SK-N-MC (cell line): ENCODE data around the gene GJC1.

ENCODE experiments used
- DNase-seq: peaks from one replicate; pipeline ENCODE4 v3.0.0-alpha.2; 2011; ENCODE audit warnings: low read depth, low spot score
- H3K27ac ChIP-seq: fragments of 200-600 bp; sonication (generic); 2 replicates; pipeline ENCODE4 v1.5.1; 2016; ENCODE audit warnings: mixed run types
- H3K36me3 ChIP-seq: fragments of 200-600 bp; sonication (generic); 2 replicates; pipeline ENCODE4 v1.6.1; 2017; ENCODE audit warnings: antibody characterized with exemption, low read length, mixed read lengths; ENCODE audit not compliant: insufficient read depth
- H3K4me3 ChIP-seq: fragments of 200-600 bp; sonication (generic); 2 replicates; pipeline ENCODE4 v1.5.1; 2016
- H3K9ac ChIP-seq: fragments of 200-600 bp; sonication (generic); 2 replicates; pipeline ENCODE4 v1.8.0; 2017; ENCODE audit warnings: mixed run types, mixed read lengths; ENCODE audit not compliant: insufficient read length
- H3K9me3 ChIP-seq: fragments of 200-600 bp; sonication (generic); 2 replicates; pipeline ENCODE4 v1.6.1; 2017; ENCODE audit warnings: low read depth, mild to moderate bottlenecking, antibody characterized with exemption, low read length, moderate library complexity, mixed read lengths
- EZH2 ChIP-seq: fragments of 200-600 bp; sonication (generic); IDR thresholded peaks from one replicate; pipeline ENCODE4 v1.6.1; 2017; ENCODE audit warnings: antibody characterized with exemption
- FOXP2 ChIP-seq: optimal IDR thresholded peaks from 2 replicates; pipeline ENCODE3; 2011; ENCODE audit warnings: mild to moderate bottlenecking, moderate library complexity; ENCODE audit not compliant: insufficient read depth; ENCODE audit errors: extremely low read length, control extremely low read depth
- POLR2AphosphoS5 ChIP-seq: IDR thresholded peaks from 2 replicates; pipeline ENCODE4 v1.6.1; 2012; ENCODE audit warnings: mild to moderate bottlenecking, low read depth, low read length, borderline replicate concordance

Gene GJC1

DNA sequence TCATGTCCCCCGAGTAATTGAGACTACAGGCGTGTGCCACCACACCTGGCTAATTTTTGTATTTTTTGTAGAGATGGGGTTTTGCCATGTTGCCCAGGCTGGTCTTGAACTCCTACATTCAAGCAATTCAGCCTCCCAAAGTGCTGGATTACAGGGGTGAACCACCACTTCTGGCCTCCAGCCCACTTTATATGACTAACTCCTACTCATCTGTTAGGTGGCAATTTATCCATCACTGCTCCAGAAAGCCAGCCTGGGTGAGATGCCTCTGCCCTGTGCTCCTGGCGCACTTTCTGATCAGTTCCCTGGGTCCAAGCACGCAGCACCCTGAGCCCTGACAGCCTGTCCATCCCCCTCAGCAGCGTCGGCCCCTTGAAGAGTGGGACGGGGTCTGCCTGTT is 41.9 kb downstream of the GJC1 start:
- H3K9ac ChIP-seq = no peak overlapping the region
- H3K36me3 ChIP-seq = no peaks in the 10 kb centered on the region
- no peaks in the 10 kb centered on the region for H3K9me3 ChIP-seq
- DNase-seq = no peak
- no peak overlapping the region for H3K27ac ChIP-seq
- no peak for TF ChIP-seq EZH2
- no peak for TF ChIP-seq FOXP2
- TF ChIP-seq POLR2AphosphoS5 = no peak
- H3K4me3 ChIP-seq = no peak overlapping the region

DNA sequence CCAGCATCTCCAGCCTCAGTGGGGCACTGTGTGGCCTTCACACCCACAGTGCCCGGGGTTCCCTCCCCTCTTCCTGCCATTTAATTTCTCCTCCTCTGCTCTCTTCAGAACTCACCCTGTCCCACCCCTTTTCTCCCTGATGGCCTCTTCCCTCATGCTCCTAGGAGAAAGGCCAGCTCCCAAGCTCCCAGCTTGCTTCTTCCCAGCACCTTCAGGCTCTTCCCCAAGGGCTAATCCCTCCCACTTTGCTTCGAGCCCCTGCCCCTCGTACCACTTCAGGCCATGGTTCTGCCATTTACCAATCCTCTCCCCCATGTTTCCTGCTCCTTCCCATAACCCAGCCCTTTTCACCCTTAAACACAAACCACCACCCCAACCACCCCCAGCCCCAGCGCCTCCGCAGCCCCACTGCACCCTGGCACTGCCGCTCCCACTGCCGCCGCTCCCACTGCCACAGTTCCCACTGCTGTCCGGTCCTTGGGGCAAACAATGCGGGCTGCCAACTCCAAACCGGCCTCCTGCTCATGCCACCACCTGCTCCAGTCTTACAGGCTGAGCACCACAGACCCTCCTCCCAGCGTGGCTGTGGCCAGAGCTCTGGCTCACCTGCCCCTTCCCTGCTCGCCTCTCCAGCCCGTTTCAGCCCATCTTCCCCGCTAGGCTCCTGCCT is 42.7 kb downstream of the GJC1 start:
- Histone ChIP-seq H3K9me3 (no peaks in the 10 kb centered on the region), H3K36me3 (no peaks in the 10 kb centered on the region), H3K27ac (no peak overlapping the region), H3K4me3 (no peak overlapping the region), H3K9ac (no peak overlapping the region)
- no peak for DNase-seq
- TF ChIP-seq FOXP2 = no peak
- TF ChIP-seq POLR2AphosphoS5 = no peak
- TF ChIP-seq EZH2 = no peak

DNA sequence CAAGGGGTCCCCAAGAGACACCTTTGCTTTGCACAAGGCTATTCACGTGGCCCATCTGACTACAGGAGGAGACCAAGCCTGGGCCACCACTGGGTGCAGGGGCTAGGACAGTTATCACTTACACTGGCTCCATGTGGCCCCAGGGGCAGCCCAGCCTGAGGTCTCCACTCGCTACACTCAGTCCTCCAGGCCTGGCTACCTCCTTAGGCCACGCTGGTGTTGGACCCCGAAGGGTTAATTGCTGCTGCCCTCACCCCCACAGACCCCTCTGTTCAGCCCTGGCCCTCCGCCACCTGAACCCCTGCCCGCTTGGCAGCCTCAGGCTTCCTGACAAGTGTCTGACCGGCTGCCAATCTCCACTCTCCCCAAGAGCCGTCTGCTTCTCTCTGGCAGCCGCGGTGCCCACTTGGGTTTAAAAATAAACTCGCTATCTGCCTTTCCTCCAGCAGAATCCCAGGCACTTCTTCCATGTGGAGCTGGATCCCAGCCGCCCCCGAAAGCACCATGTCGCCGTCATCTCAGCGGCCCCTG is 43.5 kb downstream of the GJC1 start:
- H3K4me3 ChIP-seq = no peak overlapping the region
- DNase-seq = no peak
- no peak overlapping the region for H3K9ac ChIP-seq
- H3K9me3 ChIP-seq = no peaks in the 10 kb centered on the region
- no peaks in the 10 kb centered on the region for H3K36me3 ChIP-seq
- H3K27ac ChIP-seq = no peak overlapping the region
- TF ChIP-seq FOXP2 = no peak
- no peak for TF ChIP-seq EZH2
- TF ChIP-seq POLR2AphosphoS5 = no peak

DNA sequence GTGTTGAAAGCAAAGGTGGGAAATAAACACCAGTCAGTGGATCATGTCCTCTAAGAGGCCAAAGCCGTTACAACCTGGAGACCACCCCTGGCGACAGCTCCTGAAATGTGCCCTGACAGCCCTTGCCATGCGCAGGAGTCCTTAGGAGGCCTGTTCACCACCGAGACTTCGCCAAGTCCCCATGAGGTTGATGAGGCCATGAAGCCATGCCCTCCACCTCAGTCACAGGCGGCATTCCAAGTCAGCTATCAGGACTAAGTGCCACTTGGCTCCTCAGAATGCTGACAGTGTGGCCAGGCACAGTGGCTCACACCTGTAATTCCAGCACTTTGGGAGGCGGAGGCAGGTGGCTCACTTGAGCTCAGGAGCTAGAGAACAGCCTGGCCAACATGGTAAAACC is 44.2 kb downstream of the GJC1 start:
- Histone ChIP-seq H3K9ac (no peak overlapping the region), H3K36me3 (no peaks in the 10 kb centered on the region), H3K4me3 (no peak overlapping the region), H3K27ac (no peak overlapping the region), H3K9me3 (no peaks in the 10 kb centered on the region)
- TF ChIP-seq POLR2AphosphoS5 (no peak), FOXP2 (no peak), EZH2 (no peak)
- no peak for DNase-seq

DNA sequence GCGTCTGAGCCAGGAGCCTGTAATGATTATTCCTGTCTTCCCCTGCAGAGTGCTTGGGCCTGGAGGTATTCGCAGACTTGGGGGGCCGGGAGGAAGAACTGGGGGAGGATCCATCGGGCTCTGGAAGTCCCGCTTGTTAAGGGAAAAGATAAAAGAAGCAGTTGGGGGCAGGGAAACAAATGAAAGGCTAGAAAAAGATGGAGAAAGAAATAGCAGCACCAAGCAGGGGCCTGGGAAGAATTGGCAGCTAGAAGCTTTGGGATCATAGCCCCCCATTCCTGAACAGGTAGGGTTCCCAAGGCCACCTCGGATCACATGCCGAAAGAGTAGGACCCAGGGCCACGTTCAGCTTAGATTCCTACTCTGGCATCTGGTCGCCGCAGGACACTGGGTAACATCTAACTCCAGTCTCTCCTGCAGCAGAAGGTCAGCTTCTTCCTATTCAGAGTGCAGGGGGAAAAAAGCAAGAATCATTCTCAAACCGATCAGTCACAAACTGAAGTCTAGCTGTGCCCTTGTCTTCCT is 47.7 kb downstream of the GJC1 start:
- Histone ChIP-seq H3K27ac (no peak overlapping the region), H3K9me3 (no peaks in the 10 kb centered on the region), H3K36me3 (no peaks in the 10 kb centered on the region), H3K9ac (no peak overlapping the region), H3K4me3 (no peak overlapping the region)
- no peak for DNase-seq
- TF ChIP-seq POLR2AphosphoS5 (no peak), FOXP2 (no peak), EZH2 (no peak)

DNA sequence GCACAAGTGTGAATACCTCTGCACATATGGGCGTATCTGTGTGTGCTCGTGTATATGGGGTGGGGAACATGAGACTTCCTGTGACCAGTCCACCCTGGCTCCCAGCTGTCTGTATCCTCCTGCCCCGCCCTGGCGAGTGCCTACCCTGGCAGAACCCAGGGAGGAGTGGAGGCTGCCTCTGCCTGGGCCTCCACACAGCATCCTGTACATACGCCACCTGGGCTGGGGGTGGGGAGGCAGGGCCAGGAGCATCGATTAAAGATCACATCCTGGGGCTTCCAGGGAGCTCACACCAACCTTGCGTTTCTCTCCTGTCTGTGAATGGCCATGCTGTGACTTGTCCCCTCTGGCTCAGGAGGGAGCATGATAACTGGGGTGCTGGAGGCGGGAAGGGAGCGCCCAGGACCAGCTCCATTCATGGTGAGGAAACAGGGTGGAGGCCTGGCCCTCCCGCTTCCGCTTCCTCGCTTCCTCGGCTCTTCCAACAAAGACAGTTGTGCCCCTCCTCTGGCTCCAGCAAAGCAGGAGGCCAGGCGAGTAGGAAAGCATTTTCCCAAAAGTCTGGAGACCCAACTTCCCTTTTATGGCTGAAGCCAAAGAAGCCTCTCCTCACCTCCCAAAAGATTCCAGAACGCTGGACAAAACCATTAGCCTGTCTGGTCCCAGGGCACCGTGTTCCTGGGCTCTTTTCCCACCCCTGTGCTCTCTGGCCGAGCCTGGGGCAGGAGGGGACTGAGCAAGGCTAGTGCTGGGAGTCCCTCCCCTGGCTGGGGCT is 48.3 kb downstream of the GJC1 start:
- DNase-seq = no peak
- H3K36me3 ChIP-seq = no peaks in the 10 kb centered on the region
- no peak overlapping the region for H3K4me3 ChIP-seq
- no peak overlapping the region for H3K27ac ChIP-seq
- no peak overlapping the region for H3K9ac ChIP-seq
- H3K9me3 ChIP-seq = no peaks in the 10 kb centered on the region
- no peak for TF ChIP-seq POLR2AphosphoS5
- no peak for TF ChIP-seq EZH2
- TF ChIP-seq FOXP2 = no peak

DNA sequence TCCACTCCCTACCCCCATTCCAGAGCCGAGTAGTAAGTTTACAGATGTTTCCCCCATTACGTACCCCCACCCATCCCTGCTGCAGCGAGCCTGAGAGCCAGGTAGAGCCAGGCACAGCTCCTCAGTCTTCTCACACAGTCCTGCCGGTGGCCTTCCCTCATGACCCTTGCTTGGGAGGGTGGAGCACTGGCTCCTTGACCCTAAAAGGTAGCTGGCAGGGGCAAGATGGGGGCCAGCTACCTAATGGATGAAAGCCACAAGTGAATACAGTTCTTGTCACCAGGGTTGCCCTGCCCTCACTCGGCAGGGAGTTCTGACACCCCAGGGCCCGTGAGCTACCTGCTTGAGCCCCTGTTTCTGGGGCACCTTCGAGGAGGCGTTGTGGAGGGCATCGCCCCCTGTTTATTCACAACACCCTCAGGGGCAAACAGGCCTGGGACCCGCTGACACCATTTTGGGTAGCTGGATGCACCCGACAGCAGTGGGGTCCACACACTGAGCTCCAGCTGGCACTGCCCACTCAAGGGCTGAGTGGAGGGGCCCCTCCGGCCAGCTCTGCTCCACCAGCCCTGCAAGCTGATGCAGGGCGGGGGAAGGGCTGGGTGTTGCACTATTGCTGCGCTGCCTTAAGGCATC is 49.1 kb downstream of the GJC1 start:
- Histone ChIP-seq H3K36me3 (no peaks in the 10 kb centered on the region), H3K9me3 (no peaks in the 10 kb centered on the region), H3K27ac (no peak overlapping the region), H3K4me3 (no peak overlapping the region), H3K9ac (no peak overlapping the region)
- TF ChIP-seq POLR2AphosphoS5 = no peak
- no peak for TF ChIP-seq FOXP2
- TF ChIP-seq EZH2 = no peak
- no peak for DNase-seq

DNA sequence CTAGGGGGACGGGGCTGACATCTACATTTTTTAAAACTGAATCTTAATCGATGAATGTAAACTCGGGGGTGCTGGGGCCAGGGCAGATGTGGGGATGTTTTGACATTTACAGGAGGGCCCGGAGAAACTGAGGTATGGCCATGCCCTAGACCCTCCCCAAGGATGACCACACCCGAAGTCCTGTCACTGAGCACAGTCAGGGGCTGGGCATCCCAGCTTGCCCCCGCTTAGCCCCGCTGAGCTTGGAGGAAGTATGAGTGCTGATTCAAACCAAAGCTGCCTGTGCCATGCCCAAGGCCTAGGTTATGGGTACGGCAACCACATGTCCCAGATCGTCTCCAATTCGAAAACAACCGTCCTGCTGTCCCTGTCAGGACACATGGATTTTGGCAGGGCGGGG is 49.9 kb downstream of the GJC1 start:
- Histone ChIP-seq H3K27ac (no peak overlapping the region), H3K36me3 (no peaks in the 10 kb centered on the region), H3K4me3 (no peak overlapping the region), H3K9ac (no peak overlapping the region), H3K9me3 (no peaks in the 10 kb centered on the region)
- TF ChIP-seq FOXP2 (no peak), POLR2AphosphoS5 (no peak), EZH2 (no peak)
- DNase-seq = no peak
